Measurements from ENCODE around the gene SORCS2.
"Not testable (repeated sequence)": the region's sequence is repeated elsewhere in the genome, so short reads cannot be mapped to it uniquely, and the experiment has no call there.

Gene SORCS2

DNA sequence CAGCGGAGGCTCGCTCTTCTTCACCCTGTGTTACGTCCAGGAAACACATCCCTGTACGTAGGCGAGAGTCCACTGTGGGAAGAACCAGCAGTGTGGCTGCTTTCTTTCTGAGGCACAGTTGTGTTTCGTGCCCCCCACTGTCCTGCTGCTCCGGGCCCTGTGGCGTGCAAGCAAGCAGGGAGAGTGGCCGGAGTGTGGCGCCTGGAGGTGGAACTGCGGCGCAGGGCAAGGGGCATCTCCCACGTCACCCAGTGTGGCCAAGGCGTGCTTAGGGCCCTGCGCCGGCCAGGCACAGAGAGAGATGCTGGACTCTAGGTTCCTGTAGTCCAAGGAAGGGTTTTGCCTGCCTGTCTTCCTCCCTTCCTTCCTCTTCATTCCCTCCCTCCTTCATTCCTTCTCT lies 255.7 kb downstream of the SORCS2 start:
- Histone ChIP-seq H3K4me3 (ENCODE audit: insufficient read length, low read depth) (no peak overlapping the region), H3K4me1 (ENCODE audit: insufficient read depth, insufficient read length) (peaks cover 10% of the 10 kb centered on the region), H3K27me3 (ENCODE audit: insufficient read depth, insufficient read length) (peaks cover 10% of the 10 kb centered on the region), H3K9ac (ENCODE audit: insufficient read length, low read depth) (peak overlapping the region; percentile 6), H3K9me3 (ENCODE audit: insufficient read depth, low read length) (no peaks in the 10 kb centered on the region), H3K36me3 (ENCODE audit: insufficient read depth, insufficient read length, low read length) (no peaks in the 10 kb centered on the region)
- no peak for DNase-seq (ENCODE audit: low read depth, low spot score)
- TF ChIP-seq ZNF274 (IDR thresholded peaks at IDR 0.05; ENCODE audit: low read depth, low read length) (no peak), SUZ12 (IDR thresholded peaks at IDR 0.05; ENCODE audit: extremely low read depth, insufficient read depth, insufficient read length) (no peak)

DNA sequence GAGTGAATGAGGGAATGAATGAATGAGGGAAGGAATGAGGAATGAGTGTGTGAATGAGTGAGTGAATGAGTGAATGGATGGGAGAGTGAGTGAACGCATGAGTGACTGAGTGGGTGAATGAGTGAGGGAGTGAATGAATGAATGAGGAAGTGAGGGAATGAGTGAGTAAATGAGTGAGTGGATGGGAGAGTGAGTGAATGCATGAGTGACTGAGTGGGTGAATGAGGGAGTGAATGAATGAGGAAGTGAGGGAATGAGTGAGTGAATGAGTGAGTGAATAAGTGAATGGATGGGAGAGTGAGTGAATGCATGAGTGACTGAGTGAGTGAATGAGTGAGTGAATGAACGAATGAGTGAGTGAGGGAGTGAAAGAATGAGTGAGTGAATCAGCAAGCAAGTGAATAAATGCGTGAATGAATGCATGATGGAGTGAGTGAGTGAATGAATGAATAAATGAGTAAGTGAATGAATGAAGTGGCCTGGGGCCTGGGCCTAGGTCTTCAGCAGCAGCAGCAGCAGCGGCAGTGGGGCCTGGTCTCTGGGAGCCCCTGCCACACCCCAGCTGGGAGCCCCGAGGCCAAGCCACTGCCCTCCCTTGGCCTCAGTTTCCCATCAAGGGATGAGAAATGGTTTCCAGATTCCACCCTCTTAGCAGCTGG lies 258.6 kb downstream of the SORCS2 start:
- no peaks in the 10 kb centered on the region for H3K36me3 ChIP-seq (ENCODE audit: insufficient read depth, insufficient read length, low read length)
- no peak overlapping the region for H3K9ac ChIP-seq (ENCODE audit: insufficient read length, low read depth)
- no peaks in the 10 kb centered on the region for H3K4me1 ChIP-seq (ENCODE audit: insufficient read depth, insufficient read length)
- H3K9me3 ChIP-seq (ENCODE audit: insufficient read depth, low read length): no peaks in the 10 kb centered on the region
- no peak for DNase-seq (ENCODE audit: low read depth, low spot score)
- no peak overlapping the region for H3K4me3 ChIP-seq (ENCODE audit: insufficient read length, low read depth)
- peaks cover 10% of the 10 kb centered on the region for H3K27me3 ChIP-seq (ENCODE audit: insufficient read depth, insufficient read length)
- TF ChIP-seq ZNF274 (IDR thresholded peaks at IDR 0.05; ENCODE audit: low read depth, low read length): no peak
- TF ChIP-seq SUZ12 (IDR thresholded peaks at IDR 0.05; ENCODE audit: extremely low read depth, insufficient read depth, insufficient read length): no peak
- no peak for TF ChIP-seq YY1 (IDR thresholded peaks at IDR 0.05; ENCODE audit: insufficient read depth, insufficient read length)

DNA sequence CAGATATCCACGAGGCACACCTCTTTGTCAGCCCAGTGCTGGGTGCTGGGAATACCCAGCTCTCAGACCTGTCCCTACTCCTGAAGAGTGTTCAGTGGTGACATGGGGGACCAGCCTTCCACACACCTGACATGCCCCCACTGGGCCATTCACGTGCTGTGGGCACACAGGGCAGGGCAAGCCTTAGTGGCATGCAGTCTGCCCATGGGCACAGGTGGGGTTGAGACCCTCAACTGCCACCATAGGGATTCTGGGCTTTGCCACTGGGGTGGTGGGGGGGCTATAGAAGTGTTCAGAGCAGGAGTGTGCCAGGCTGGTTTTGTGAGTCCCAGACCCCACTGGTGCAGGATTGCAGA lies 259.1 kb downstream of the SORCS2 start:
- no peak overlapping the region for H3K9ac ChIP-seq (ENCODE audit: insufficient read length, low read depth)
- DNase-seq (ENCODE audit: low read depth, low spot score): no peak
- TF ChIP-seq SUZ12 (IDR thresholded peaks at IDR 0.05; ENCODE audit: extremely low read depth, insufficient read depth, insufficient read length) (no peak), ZNF274 (IDR thresholded peaks at IDR 0.05; ENCODE audit: low read depth, low read length) (no peak), YY1 (IDR thresholded peaks at IDR 0.05; ENCODE audit: insufficient read depth, insufficient read length) (no peak)
- H3K27me3 ChIP-seq (ENCODE audit: insufficient read depth, insufficient read length): peaks cover 10% of the 10 kb centered on the region
- H3K4me1 ChIP-seq (ENCODE audit: insufficient read depth, insufficient read length): no peaks in the 10 kb centered on the region
- H3K36me3 ChIP-seq (ENCODE audit: insufficient read depth, insufficient read length, low read length): no peaks in the 10 kb centered on the region
- no peak overlapping the region for H3K4me3 ChIP-seq (ENCODE audit: insufficient read length, low read depth)
- no peaks in the 10 kb centered on the region for H3K9me3 ChIP-seq (ENCODE audit: insufficient read depth, low read length)

DNA sequence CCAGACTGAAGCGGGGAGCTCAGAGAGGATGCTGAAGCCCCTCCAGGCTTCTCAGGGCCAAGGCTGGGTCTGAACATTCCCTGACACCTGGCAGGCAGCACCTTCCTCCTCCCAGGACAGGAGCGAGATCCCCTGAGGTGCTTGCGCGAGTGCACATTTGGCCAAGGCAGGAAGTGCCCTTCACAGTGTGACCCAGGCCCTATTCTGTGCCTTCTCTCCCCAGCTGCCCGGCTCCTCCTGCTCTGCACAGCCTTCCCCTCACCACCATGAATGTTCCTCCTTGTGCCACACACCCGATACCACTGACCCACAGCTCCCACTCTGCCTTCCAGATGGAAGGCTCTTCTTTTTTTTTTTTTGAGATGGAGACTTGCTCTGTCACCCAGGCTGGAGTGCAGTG lies 259.5 kb downstream of the SORCS2 start:
- no peak overlapping the region for H3K9ac ChIP-seq (ENCODE audit: insufficient read length, low read depth)
- H3K4me3 ChIP-seq (ENCODE audit: insufficient read length, low read depth): no peak overlapping the region
- peaks cover 10% of the 10 kb centered on the region for H3K27me3 ChIP-seq (ENCODE audit: insufficient read depth, insufficient read length)
- H3K9me3 ChIP-seq (ENCODE audit: insufficient read depth, low read length): no peaks in the 10 kb centered on the region
- no peaks in the 10 kb centered on the region for H3K36me3 ChIP-seq (ENCODE audit: insufficient read depth, insufficient read length, low read length)
- H3K4me1 ChIP-seq (ENCODE audit: insufficient read depth, insufficient read length): no peaks in the 10 kb centered on the region
- no peak for DNase-seq (ENCODE audit: low read depth, low spot score)
- TF ChIP-seq ZNF274 (IDR thresholded peaks at IDR 0.05; ENCODE audit: low read depth, low read length) (no peak), YY1 (IDR thresholded peaks at IDR 0.05; ENCODE audit: insufficient read depth, insufficient read length) (no peak), SUZ12 (IDR thresholded peaks at IDR 0.05; ENCODE audit: extremely low read depth, insufficient read depth, insufficient read length) (no peak)

DNA sequence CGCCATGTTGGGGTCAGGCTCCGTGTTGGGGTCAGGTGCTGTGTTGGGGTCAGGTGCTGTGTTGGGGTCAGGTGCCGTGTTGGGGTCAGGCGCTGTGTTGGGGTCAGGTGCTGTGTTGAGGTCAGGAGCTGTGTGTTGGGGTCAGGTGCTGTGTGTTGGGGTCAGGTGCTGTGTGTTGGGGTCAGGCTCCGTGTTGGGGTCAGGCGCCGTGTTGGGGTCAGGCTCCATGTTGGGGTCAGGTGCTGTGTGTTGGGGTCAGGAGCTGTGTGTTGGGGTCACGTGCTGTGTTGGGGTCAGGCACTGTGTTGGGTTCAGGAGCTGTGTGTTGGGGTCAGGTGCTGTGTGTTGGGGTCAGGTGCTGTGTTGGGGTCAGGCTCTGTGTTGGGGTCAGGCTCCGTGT lies 260.5 kb downstream of the SORCS2 start:
- not testable (repeated sequence) for H3K9me3 ChIP-seq (ENCODE audit: insufficient read depth, low read length); DNase-seq (ENCODE audit: low read depth, low spot score); H3K4me1 ChIP-seq (ENCODE audit: insufficient read depth, insufficient read length); H3K36me3 ChIP-seq (ENCODE audit: insufficient read depth, insufficient read length, low read length); H3K4me3 ChIP-seq (ENCODE audit: insufficient read length, low read depth); H3K9ac ChIP-seq (ENCODE audit: insufficient read length, low read depth); H3K27me3 ChIP-seq (ENCODE audit: insufficient read depth, insufficient read length)

DNA sequence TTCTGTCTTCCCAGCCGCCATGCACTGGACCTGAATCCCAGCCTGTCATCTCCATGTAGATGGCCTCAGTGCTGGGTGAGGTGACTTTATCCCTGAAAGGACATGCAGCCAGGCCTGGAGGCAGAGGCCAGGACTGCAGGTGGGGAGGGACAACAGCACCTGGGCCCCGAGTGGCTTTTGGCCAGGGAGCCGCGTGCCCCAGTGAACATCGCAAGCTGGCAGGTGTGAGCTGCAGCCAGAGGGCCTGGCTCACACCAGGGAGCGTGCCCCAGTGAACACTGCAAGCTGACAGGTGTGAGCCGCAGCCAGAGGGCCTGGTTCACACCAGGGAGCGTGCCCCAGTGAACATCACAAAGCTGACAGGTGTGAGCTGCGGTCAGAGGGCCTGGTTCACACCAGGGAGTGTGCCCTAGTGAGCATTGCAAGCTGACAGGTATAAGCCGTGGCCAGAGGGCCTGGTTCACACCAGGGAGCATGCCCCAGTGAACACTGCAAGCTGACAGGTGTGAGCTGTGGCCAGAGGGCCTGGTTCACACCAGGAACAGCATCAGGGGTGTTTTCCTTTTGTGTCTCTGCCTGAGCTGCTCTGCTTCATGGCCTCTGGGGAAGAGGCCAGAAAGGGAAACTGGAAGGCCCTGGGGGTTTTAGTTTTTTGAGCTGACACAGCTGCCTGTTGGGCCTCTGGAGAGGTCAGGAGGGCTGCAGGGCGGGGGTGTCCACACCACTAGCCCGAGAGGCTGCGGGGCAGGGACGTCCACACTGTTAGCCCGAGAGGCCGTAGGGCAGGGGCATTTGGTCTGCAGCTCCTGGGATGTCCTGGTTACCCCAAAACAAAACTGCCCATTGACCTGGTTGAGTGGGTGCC lies 265.1 kb downstream of the SORCS2 start:
- no peak for DNase-seq (ENCODE audit: low read depth, low spot score)
- H3K27me3 ChIP-seq (ENCODE audit: insufficient read depth, insufficient read length): no peaks in the 10 kb centered on the region
- H3K9ac ChIP-seq (ENCODE audit: insufficient read length, low read depth): no peak overlapping the region
- no peak for TF ChIP-seq ZNF274 (IDR thresholded peaks at IDR 0.05; ENCODE audit: low read depth, low read length)
- TF ChIP-seq YY1 (IDR thresholded peaks at IDR 0.05; ENCODE audit: insufficient read depth, insufficient read length): no peak
- TF ChIP-seq SUZ12 (IDR thresholded peaks at IDR 0.05; ENCODE audit: extremely low read depth, insufficient read depth, insufficient read length): no peak
- H3K36me3 ChIP-seq (ENCODE audit: insufficient read depth, insufficient read length, low read length): no peaks in the 10 kb centered on the region
- no peak overlapping the region for H3K4me3 ChIP-seq (ENCODE audit: insufficient read length, low read depth)
- H3K4me1 ChIP-seq (ENCODE audit: insufficient read depth, insufficient read length): peaks cover 23% of the 10 kb centered on the region
- no peaks in the 10 kb centered on the region for H3K9me3 ChIP-seq (ENCODE audit: insufficient read depth, low read length)

DNA sequence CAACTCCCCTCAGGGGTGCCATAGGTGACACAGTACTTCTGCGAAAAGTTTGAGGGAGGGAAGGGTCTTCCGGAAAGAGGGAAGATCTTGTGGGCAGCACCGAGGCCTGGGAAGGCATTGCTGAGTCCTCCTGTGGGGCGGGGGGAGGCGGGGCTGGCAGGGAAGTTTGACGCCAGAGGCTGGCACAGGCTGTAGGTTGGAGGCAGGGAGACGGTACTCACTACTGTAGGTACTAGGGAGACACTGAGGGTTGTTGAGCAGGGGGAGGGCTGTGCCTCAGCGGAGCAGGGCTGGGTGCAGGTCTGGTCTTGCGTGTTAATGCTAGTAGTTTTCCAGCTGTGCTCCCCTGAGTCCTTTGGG lies 265.7 kb downstream of the SORCS2 start:
- H3K27me3 ChIP-seq (ENCODE audit: insufficient read depth, insufficient read length): no peaks in the 10 kb centered on the region
- peaks cover 25% of the 10 kb centered on the region for H3K4me1 ChIP-seq (ENCODE audit: insufficient read depth, insufficient read length)
- no peaks in the 10 kb centered on the region for H3K9me3 ChIP-seq (ENCODE audit: insufficient read depth, low read length)
- TF ChIP-seq ZNF274 (IDR thresholded peaks at IDR 0.05; ENCODE audit: low read depth, low read length) (no peak), SUZ12 (IDR thresholded peaks at IDR 0.05; ENCODE audit: extremely low read depth, insufficient read depth, insufficient read length) (no peak)
- H3K9ac ChIP-seq (ENCODE audit: insufficient read length, low read depth): no peak overlapping the region
- H3K36me3 ChIP-seq (ENCODE audit: insufficient read depth, insufficient read length, low read length): no peaks in the 10 kb centered on the region
- no peak overlapping the region for H3K4me3 ChIP-seq (ENCODE audit: insufficient read length, low read depth)
- DNase-seq (ENCODE audit: low read depth, low spot score): no peak
